GM18951 (cell line): ENCODE results near the gene FUT2.

Experiments used
- POLR2A ChIP-seq: IDR thresholded peaks from 4 replicates; pipeline ENCODE4 v1.6.1; 2011; ENCODE audit warnings: mild to moderate bottlenecking; ENCODE audit not compliant: insufficient read length, insufficient read depth; ENCODE audit errors: extremely low read depth
- in situ Hi-C: fragments of 300-500 bp; cut with MboI; formaldehyde crosslinking; loops from one replicate; pipeline ENCODE4 v1.12.0; 2022; ENCODE audit warnings: low sequenced_read_pairs, mixed read lengths, inconsistent platforms; ENCODE audit not compliant: unreplicated experiment

The FUT2 gene

DNA sequence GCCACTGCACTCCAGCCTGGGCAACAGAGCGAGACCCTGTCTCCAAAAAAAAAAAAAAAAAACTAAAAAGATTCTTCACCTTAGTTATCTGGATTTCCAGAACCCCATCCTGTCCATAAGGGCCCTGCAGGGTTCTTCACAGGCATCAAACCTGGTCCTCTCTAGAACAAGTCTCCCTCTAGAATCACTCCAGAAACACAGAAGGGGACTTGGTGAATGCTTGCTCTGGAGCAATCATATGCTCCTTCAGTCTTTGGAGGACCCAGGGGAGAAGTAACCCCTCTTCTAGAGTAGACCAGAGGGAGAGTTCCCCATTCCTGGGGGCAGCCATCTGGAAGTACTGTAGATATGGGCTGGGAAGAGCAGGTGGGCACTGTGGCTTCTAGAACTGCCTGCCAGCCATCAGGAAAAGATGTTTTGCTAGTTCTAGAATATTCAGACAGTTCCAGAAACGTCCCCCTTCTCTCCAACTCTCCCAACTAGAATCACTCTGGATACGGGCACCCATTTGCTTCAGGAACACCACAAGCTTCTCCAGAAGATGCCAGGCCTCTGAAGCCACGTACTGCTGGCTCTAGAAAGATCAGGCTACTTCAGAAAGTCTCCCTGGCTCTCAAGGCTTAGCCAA is 53.9 kb downstream of the FUT2 start:
- no peak for TF ChIP-seq POLR2A
- in situ Hi-C loops: no loop called here

GRCh38 chr19:48750351-48750750 is 54.6 kb downstream of the FUT2 start:
- in situ Hi-C loops: no loop called here
- TF ChIP-seq POLR2A: no peak

DNA sequence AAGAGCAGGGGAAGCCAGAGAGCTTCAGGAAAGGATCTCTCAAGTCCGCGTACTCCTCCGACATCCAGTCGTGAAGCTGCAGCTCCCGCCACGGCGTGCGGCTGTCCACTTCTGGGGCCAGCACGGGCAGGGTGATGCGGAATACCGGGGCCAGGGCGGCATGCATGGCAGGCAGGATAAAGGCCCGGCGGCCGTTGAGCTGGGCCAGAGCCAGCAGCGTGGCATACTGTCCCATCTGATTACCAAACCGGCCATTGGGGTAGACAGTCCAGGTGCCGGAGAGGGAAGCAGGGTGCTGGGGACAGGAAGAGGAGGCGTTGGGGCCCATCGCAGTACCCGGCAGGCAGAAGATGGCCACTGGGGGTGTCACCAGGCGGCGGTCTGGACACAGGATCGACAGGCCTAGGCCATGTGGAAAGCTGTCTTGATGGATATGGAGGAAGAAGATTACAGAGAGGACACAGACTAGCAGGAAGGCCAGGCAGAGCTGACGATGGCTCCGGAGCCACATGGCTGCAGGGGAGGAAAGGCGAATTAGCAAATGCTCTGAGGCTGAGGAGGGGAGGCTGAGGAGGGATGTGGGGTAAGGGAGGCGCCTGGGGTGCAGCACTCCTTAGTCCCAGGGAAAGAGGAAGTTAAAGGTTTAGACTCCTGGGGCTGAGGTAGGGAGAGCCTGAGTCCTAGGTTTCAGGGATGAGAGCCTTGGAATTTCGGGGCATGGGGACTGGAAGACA is 55.2 kb downstream of the FUT2 start:
- no peak for TF ChIP-seq POLR2A
- in situ Hi-C loops: no loop called here

DNA sequence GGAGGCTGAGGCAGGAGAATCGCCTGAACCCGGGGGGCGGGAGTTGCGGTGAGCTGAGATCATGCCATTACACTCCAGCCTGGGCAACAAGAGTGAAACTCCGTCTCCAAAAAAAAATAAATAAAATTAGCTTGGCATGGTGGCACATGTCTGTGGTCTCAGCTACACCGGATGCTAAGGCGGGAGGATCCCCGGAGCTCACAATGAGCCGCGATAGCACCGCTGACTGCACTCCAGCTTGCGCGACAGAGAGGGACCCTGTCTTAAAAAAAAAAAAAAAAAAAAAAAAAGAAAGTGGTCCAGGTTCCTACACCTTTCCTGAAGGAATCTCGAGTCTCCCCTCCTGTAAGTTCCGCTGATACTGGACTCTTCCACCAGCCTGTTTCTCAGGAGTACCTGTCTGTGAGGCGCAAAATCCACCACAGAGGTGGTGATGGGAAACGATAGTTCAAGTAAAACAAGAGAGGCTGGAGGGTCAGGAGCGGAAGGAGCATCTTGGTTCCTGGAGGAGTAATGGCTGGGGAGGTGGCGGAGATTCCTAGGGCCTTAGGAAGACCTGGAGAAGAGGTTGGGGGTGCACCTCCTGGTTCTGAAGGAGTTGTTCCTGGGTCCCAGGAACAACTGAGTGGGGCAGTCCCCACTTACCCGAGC is 56.2 kb downstream of the FUT2 start:
- TF ChIP-seq POLR2A: no peak
- in situ Hi-C loops: no loop called here

- peak; percentile 25 for TF ChIP-seq POLR2A
- in situ Hi-C loops: no loop called here
These were observed 57.0 kb downstream of the FUT2 start, which contains the start of gene FUT1 for GRCh38 chr19:48752496-48753365. FUT1 (minus strand) TSS chr19:48752641; CDS start chr19:48751281, 1,360 bp downstream.

- in situ Hi-C loops: no loop called here
- no peak for TF ChIP-seq POLR2A
These were observed 59.4 kb downstream of the FUT2 start, which contains the start of gene FGF21 for GRCh38 chr19:48755084-48755641. FGF21 (plus strand) TSS chr19:48755524; CDS start chr19:48756237, 713 bp downstream.
